ENCODE results near the gene WBP2NL.
A peak's percentile ranks its signal among the peaks of the same experiment; 100 is the strongest.

DNA sequence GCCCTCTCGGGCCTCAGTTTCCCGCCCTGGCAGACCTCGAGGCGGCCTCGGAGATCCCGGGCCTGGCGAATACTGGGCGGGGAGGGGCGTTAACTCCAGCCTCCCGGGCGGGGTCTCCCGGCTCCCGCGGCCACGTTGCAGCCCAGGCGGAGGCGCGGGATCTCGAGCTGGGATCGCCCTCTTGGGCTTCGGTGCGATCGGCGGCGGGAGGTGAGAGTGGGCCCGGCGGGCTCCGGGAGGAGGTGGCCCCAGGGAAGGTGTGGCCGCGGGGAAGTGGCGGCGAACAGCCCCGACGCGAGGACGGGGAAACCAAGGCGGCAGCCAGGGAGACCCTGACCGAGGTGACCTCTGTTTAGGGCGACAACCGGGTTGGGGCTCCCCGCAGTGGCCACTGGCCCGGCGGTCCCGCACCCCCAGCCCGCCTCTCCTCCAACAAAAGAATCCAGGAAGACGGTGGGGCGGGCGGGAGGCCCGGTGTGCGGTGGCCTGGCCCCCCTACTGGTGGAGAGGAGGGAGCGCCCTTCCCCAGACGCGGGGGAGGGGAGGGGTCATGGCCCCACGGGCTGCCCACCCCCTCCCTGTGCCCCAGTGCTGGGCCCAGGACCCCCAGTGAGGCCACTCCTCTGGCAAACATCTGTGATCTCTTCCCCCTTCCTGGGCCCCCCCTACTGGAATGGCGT is 75.7 kb downstream of the WBP2NL start, which contains the start of gene PHETA2:
- TF ChIP-seq POLR2A (IDR thresholded peaks at IDR 0.05): no peak
- TF ChIP-seq, protein P1, sequence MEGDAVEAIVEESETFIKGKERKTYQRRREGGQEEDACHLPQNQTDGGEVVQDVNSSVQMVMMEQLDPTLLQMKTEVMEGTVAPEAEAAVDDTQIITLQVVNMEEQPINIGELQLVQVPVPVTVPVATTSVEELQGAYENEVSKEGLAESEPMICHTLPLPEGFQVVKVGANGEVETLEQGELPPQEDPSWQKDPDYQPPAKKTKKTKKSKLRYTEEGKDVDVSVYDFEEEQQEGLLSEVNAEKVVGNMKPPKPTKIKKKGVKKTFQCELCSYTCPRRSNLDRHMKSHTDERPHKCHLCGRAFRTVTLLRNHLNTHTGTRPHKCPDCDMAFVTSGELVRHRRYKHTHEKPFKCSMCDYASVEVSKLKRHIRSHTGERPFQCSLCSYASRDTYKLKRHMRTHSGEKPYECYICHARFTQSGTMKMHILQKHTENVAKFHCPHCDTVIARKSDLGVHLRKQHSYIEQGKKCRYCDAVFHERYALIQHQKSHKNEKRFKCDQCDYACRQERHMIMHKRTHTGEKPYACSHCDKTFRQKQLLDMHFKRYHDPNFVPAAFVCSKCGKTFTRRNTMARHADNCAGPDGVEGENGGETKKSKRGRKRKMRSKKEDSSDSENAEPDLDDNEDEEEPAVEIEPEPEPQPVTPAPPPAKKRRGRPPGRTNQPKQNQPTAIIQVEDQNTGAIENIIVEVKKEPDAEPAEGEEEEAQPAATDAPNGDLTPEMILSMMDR (IDR thresholded peaks at IDR 0.05): peak in 1 of 3 experiments; percentile 38

Measured in vagina (tissue), 2 donors.